Stimulated activated CD8-positive, alpha-beta memory T cell treated with anti-CD3 and anti-CD28 coated beads, Interleukin-12 subunit alpha, Interleukin-12 subunit beta, amount 100 ng/mL, for 24 hours (primary cell): ENCODE data around the gene KLF15.

Source experiments
- DNase-seq: peaks from one replicate; pipeline ENCODE4 v3.0.0-alpha.2; 2020; ENCODE audit errors: extremely low read depth

The KLF15 gene

DNA sequence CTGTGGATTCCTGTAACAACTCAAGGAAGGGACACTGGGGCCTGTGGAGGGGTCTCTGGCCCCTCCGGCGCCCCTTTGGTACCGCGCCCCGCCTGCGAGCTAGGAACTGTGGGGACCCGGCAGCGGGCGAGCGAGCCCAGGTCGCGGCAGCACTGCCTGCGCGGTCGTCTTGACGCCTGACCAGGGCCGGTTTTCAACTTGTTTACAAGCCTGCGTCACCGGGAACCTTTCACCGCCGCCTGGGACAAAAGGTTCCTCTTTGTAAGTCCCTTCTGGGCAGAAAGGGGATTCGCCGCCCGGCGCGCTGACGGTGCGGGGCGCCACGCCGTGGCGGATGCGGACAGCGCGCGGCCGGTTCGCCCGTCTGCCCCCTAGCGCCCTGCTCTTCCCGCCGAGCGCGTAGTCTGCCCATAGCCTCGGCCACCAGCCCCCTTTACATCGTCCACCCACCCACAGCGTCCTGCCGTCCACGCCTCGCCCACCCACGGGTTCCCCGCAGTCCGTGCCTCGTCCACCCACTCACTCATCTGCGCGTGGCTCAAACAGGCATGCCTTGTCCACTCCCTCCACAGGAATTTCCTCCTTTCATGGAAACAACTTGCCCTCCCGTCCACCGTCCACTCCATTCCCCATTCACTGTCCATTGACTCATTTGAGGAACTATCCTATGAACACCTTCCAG is 32.0 kb upstream of the KLF15 start:
- DNase-seq = no peak

DNA sequence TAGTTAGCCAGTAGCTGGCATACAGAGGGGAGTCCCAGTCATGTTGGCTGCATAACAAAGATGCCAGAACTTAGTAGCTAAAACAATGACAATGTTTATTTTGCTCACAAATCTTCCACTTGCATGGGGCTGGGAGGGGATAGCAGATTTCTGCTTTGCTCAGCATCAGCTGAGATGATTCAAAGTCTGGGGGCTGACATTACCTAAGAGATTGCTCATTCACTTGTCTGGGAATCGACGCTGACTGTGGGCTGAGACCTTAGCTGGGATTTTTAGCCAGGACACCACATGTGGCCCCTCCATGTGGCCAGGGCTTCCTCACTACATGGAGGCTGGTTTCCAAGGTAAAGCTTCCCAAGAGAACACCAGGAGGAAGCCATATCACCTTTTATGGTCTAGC is 24.8 kb upstream of the KLF15 start:
- DNase-seq = no peak

- no peak for DNase-seq
These were observed 23.0 kb upstream of the KLF15 start for GRCh38 chr3:126380011-126380768.

DNA sequence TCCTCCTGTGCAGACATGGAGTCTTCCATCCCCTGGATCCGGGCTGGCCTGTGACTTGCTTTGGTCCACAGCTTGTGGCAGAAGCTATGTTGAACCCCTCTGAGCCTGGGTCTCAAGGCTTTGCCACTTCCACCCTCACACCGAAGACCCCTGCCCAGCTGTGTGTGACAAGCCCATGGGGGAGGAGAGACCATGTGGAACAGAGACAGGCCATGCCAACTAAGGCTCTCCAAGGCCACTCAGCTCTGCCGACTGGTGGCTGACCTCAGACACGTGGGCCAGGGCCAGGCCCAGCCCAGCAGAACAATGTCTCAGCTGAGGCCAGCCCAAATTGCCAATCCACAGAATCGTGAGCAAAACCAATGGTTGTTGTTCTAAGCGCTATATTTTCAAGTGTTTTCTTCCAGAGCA is 21.1 kb upstream of the KLF15 start:
- no peak for DNase-seq

DNA sequence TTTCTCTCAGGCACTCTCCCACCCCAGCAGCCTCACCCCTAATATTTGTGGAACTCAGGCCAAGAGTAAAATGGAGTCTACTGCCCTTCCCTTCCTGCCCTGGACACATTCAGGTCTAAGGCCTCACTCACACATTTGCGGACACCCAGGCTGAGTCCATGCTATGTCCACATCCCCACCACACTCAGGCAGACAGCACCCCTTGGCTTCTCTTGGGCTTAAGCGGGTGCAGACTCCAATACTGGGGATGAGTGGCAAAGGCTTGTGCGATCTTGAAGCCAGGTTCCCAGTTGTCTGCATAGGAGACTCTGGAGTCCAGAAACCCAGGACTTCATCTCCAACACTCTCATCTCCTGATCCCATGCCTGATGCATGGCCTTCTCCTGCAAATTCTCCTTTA is 20.0 kb upstream of the KLF15 start:
- no peak for DNase-seq

DNA sequence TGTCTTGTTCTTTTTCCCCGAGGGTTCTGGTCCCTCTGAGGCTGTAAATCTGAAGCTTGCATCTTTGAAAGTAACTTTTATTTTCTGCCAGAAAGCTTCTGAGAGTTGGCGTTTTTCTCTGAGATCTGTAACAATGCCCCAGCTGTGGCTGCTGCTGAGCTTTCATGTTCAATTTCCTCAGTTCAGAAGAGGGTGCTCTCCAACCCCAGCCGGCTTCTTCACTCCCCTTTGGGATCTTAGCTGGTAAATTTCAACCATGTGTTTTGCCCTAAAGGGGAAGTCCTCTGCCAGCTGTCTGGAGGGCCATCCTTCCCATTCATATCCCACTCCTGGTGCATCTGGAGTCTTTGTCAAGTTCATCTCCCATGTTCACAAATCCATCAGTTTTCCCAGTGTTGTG is 19.2 kb upstream of the KLF15 start:
- no peak for DNase-seq

DNA sequence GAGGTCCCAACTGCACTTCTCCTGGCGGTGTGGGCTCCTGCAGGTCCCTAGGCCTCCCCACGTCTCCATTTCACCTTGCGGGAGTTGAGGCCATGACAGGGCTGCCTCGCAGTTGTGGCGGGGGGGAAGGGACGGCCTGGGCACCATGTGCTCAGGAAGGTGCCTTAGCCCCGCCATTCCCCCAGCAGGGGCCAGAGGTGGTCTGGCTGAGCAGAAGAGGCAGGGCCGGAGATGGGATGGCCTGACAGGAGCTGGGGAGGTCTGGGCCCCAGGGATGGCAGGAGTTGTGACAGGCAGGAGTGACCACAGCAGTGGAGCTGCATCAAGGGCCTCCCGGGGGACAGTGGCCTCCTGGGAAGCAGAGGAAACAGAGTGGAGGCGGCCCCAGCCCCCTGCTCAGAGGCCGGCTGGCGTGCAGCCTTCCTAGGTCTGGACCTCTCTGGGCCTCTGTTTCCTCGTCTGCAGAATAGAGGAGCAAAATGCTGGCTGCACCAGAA is 18.7 kb upstream of the KLF15 start:
- no peak for DNase-seq

DNA sequence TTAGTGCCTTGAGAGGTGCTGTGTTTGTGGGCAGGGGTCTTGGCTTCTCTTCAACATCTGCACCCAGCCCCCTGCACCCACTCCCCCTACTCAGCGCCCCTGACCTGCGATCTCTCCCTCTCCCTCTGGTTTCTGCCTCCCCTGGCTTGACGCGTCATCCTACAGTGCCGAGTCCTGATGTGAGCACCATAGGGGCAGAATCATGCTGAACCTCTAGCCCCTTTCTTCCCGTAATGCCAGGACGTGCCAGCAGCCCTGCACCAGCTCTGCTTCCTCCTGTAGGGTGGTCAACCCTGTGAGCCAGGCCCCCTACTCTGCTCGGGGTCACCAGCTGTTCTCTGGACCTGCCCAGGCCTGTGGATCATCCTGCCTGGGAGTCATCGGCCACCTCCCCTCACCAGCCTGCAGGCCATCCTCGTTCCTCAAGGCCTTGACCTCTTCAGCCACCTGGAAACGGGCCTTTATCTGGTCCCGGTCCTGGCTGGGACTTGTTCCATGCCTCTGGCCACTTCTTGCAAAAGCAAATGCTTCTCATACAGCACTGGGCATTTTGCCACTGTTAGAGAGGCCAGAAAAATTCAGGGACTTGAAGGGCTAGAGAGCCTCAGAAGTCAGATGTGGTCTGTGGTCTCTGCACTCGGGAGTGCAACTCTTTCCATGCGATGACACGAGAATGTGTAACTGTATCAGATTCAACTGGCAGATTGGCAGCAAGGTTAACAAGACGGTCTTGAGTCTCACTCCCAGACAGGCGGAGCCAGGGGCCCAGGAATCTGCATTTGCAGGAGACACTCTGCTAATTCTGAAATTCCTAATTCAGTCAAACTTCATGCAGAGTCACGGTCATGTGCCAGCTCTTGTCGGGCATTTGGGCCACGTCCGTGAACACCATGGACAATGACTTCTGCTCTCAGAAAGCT is 16.7 kb upstream of the KLF15 start:
- no peak for DNase-seq

DNA sequence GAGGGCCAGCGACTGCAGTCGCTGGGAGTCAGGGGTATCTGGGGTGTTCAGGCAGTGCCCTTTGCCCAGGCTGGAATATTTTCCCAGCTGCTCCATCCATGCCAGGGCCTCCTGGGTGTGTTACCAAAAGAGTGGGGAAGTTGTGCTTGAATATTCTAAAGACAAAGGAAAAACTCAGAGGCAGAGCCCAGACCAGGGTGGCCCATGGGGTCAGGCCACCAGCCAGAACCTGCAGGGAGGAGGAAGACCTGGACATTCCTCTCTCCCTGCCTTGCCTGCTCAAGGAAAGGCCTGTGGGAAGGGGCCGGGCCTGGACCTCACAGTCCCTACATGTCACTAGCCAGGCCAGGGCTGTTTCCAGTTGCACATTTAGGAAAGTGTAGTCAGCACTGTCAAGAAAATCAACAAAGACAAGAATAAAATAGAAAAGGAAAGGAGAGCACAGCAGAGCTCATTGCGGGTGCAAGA is 16.0 kb upstream of the KLF15 start:
- no peak for DNase-seq

GRCh38 chr3:126372413-126373145 is 15.4 kb upstream of the KLF15 start:
- DNase-seq = no peak

DNA sequence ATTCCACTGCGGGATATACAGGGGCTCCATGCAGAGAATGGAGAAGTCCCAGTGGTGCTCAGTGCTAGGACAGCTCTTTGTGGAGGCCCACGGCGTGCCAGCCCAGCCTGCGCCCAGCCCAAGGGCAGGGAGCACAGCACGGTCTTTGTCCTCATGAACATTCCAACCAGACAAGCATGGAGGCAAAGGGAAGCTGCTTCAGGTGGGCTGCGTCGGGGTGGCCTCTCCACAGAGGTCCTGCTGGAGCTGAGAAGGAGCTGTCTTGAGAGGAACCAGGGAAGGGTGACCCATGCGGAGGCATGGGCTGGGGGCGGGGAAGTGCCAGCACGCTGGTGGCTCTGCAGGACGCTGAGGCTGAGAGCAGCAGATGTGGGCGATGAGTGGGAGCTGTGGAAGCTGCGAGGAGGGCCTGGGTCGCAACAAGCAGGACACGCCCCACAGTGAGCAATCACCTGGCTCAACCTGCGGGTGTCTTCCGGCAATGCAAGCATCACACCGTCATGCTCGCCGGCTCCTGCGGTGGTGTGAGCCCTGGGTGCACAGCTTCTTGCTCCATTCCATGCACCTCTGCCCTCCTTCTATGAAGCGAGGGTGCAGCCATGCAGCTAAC is 14.0 kb upstream of the KLF15 start:
- DNase-seq = no peak

DNA sequence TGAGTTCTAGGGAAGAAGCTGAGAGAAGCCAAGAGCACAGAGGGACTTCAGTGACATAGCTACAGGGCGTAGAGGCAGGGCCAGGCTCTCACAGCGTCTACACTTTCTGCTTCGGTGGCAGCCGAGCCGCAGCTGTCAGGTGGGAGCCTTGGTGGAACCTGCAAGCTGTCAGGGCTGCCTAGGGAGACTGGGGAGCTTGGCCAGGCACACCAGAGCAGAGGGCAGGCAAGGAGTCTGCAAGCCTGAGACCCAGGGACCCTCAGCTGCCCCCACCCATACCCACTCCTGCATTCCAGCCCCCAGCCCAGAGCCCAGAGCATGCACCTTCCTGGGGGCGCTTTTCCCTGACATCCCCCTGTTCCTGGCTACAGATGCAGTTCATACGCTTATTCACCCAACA is 13.4 kb upstream of the KLF15 start:
- no peak for DNase-seq

DNA sequence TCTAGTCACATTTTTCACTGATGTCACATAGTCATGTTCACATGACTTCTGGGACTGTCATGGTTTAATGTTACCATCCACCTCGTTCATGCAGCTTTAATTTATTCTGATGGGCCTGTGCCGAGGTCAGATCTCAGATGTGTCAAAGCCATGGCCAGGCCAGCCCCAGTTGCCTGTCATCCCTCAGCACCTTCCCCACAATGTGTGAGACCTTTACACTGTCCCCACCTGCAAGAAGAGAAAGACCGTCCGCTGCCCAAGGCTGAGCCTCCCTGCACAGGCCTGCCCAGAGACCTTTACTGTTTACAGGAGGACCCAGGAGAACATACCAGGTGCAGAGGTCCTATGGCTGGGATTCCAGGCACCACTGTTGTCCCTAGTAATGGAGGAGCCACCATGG is 12.8 kb upstream of the KLF15 start:
- DNase-seq = no peak

DNA sequence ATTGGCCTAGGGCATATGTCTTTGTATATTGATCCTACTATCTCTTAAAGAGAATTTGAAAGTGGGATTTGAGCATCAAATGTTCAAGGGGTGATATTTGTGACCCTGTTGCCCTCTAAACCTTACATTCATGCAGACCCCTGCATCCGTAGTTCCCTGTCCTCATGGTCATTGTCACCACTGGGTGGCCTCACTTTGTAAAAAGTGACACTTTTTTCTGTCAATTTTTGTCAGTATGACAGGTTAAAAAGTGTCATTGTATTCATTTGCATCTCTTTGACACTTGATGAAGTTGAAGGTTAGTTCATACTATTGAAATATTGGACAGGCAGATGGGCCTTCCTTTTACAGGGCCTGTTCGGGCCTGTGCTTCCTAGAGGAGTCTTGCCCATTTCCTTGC is 12.3 kb upstream of the KLF15 start:
- no peak for DNase-seq

- no peak for DNase-seq
These were observed 10.2 kb upstream of the KLF15 start for GRCh38 chr3:126367316-126367805.

GRCh38 chr3:126365351-126366277 is 8.4 kb upstream of the KLF15 start:
- DNase-seq = no peak

DNA sequence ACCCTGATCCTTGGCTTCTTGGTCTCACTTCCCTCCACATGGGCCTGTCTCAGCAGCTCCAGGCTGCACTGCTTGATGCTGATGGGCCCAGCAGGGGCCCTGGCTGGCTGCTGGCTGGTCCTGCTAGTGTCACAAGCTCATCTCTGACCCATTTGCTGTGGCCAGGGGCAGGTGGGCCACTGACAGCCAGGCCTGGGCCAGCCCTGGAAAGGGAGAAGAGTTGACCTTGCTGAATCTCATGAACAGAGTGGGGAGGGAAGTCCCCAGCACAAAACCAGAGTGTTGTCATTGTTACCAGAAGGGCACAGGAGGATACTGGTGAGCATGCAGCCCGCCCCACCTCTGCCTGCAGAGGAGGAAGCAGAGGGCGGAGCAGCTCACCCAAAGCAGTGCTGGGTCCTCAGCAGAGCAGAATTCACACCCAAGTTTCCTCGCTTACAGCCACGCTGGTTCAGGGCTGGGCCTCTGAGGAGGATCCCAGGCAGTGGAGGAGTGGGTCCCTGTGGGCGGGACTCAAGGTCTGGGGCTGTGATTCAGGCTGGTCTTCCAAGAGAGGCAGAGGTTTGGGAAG is 7.6 kb upstream of the KLF15 start:
- no peak for DNase-seq

DNA sequence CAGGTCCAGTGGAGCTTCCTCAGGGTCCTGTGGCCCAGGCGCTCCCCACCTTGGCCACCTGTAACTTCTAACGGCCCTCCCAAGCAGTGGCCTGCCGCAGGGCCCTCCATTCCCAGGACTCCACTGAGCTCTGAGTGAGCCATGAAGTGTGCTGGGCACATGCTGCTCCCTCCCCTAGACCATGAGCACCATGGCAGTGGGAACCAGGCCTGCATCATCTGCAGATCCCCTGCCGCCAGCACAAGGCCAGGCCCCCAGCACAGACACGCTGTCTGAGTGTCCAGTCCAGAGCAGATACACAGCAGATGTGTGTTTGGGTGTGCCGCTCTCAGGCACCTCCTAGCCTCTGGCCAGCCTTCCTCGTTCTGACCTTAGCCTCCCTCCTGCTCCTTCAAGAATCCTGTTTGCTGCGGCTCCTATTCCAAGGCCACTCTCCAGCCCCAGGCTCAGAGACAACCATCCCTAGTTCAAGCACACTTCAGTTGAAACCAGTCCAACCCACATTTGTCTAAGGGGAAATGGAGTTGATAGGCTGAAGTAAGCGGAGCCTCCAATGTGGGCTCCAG is 7.0 kb upstream of the KLF15 start:
- DNase-seq = no peak

DNA sequence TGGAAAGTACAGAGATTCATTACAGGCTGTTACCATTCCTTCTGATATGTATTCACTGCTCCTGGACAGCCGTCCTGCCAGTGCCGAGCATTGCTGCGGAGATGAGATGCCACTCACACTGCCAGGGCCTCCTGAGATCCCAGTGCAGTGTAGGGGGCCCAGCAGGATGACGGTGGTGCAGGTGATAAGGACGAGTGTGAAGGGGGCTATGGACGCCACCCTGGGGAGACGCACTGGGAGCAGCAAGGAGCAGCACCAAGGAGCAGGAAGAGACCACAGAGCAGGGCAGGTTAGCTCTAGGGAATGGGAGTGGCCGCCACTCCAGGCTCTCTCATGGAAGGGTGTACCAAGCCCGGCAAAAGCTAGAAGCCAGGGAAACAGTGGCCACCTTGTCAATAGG is 4.0 kb upstream of the KLF15 start:
- no peak for DNase-seq
